ENCODE results near the gene FAM120B.

Gene FAM120B

DNA sequence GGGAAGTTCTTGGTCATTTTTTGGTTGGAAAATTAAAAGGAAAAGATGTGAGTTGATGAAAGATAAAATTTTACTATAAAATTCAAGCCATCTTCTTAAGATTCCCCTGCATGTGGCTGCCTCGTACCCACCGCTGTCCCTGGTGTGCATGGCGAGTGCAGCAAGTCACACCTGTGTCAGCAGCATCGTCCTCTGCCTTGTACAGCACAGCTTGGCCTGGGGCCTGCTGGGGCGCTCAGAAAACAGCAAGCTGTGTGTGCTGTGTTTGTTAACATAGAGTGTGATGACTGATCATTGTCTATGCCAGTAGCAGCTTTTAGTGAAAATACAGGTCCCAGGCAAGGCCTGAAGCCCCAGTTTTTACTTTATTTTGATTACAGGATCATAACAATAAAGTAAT is 56.7 kb downstream of the FAM120B start:
- Histone ChIP-seq H3K27ac (ENCODE audit: low read length) (no peak overlapping the region), H4K20me1 (ENCODE audit: insufficient read depth, low read length) (no peaks in the 10 kb centered on the region), H3K27me3 (ENCODE audit: low read depth, low read length) (no peaks in the 10 kb centered on the region), H3K36me3 (replicated peaks; ENCODE audit: low read depth, low read length) (no peaks in the 10 kb centered on the region), H2AFZ (ENCODE audit: low read depth, low read length) (no peak overlapping the region), H3K79me2 (ENCODE audit: low read length) (no peaks in the 10 kb centered on the region), H3K4me3 (ENCODE audit: low read length) (no peak overlapping the region), H3K4me2 (ENCODE audit: low read length) (no peak overlapping the region), H3K9ac (ENCODE audit: low read length) (no peak overlapping the region), H3K9me3 (ENCODE audit: insufficient read depth, low read length) (no peaks in the 10 kb centered on the region), H3K4me1 (ENCODE audit: low read length) (no peaks in the 10 kb centered on the region)
- TF ChIP-seq, protein P1, sequence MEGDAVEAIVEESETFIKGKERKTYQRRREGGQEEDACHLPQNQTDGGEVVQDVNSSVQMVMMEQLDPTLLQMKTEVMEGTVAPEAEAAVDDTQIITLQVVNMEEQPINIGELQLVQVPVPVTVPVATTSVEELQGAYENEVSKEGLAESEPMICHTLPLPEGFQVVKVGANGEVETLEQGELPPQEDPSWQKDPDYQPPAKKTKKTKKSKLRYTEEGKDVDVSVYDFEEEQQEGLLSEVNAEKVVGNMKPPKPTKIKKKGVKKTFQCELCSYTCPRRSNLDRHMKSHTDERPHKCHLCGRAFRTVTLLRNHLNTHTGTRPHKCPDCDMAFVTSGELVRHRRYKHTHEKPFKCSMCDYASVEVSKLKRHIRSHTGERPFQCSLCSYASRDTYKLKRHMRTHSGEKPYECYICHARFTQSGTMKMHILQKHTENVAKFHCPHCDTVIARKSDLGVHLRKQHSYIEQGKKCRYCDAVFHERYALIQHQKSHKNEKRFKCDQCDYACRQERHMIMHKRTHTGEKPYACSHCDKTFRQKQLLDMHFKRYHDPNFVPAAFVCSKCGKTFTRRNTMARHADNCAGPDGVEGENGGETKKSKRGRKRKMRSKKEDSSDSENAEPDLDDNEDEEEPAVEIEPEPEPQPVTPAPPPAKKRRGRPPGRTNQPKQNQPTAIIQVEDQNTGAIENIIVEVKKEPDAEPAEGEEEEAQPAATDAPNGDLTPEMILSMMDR (IDR thresholded peaks at IDR 0.05; ENCODE audit: low read depth, low read length), result no peak
- no peak for TF ChIP-seq EZH2phosphoT487 (IDR thresholded peaks at IDR 0.05; ENCODE audit: low read depth)

DNA sequence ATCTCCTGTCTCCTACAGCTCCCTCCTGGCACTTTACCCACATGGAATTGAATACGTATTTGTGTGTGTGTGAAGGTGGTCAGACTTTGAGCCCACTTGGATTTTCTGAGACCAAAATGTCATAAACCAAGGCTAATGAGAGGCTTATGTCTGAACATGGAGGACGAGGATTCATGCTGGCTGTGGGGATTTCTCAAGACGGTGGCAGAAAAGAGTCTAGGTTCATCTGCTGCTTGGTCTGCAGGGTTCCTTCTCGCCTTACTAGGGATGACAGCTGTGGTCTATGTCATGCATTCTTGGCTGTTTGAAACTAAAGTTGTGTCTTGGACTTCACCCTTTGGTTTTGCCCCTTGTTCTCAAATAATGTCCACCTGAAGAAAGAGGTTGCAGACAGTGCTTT is 58.6 kb downstream of the FAM120B start:
- H3K36me3 ChIP-seq (replicated peaks; ENCODE audit: low read depth, low read length), result no peaks in the 10 kb centered on the region
- TF ChIP-seq, protein P1 (IDR thresholded peaks at IDR 0.05; ENCODE audit: low read depth, low read length), result no peak
- TF ChIP-seq EZH2phosphoT487 (IDR thresholded peaks at IDR 0.05; ENCODE audit: low read depth), result no peak
- no peak overlapping the region for H3K4me3 ChIP-seq (ENCODE audit: low read length)
- H4K20me1 ChIP-seq (ENCODE audit: insufficient read depth, low read length), result peaks cover 2% of the 10 kb centered on the region; the same call in 1 of the 2 replicates
- no peak overlapping the region for H3K27ac ChIP-seq (ENCODE audit: low read length)
- H3K79me2 ChIP-seq (ENCODE audit: low read length), result no peaks in the 10 kb centered on the region
- H2AFZ ChIP-seq (ENCODE audit: low read depth, low read length), result no peak overlapping the region
- no peak overlapping the region for H3K9ac ChIP-seq (ENCODE audit: low read length)
- no peaks in the 10 kb centered on the region for H3K27me3 ChIP-seq (ENCODE audit: low read depth, low read length)
- H3K4me2 ChIP-seq (ENCODE audit: low read length), result no peak overlapping the region
- H3K9me3 ChIP-seq (ENCODE audit: insufficient read depth, low read length), result no peaks in the 10 kb centered on the region
- H3K4me1 ChIP-seq (ENCODE audit: low read length), result peaks cover 3% of the 10 kb centered on the region

DNA sequence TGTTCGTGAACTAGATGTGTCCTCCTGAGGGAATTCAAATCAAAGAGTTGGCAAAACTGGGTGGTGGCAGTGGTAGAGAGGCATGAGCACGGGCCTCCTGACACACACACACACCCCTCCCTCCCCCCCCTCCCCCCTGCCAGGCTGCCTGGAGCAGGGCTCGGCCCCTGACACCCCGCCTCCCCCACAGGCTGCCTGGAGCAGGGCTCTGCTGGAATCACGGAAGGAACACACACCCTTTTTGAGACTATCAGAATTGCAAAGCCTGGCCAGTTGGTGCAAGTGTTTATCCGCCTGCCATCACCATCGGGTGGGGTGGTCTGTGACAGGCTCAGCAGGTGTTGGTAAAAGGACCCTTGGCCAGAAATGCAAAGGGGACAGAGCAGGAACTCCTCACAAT is 59.0 kb downstream of the FAM120B start:
- no peaks in the 10 kb centered on the region for H3K9me3 ChIP-seq (ENCODE audit: insufficient read depth, low read length)
- no peak overlapping the region for H2AFZ ChIP-seq (ENCODE audit: low read depth, low read length)
- H3K9ac ChIP-seq (ENCODE audit: low read length), result no peak overlapping the region
- H3K36me3 ChIP-seq (replicated peaks; ENCODE audit: low read depth, low read length), result no peaks in the 10 kb centered on the region
- TF ChIP-seq, protein P1 (IDR thresholded peaks at IDR 0.05; ENCODE audit: low read depth, low read length), result no peak
- no peak for TF ChIP-seq EZH2phosphoT487 (IDR thresholded peaks at IDR 0.05; ENCODE audit: low read depth)
- H3K4me1 ChIP-seq (ENCODE audit: low read length), result peaks cover 7% of the 10 kb centered on the region
- H3K4me3 ChIP-seq (ENCODE audit: low read length), result no peak overlapping the region
- no peaks in the 10 kb centered on the region for H3K79me2 ChIP-seq (ENCODE audit: low read length)
- H4K20me1 ChIP-seq (ENCODE audit: insufficient read depth, low read length), result peaks cover 3% of the 10 kb centered on the region; the same call in 1 of the 2 replicates
- H3K4me2 ChIP-seq (ENCODE audit: low read length), result no peak overlapping the region
- H3K27me3 ChIP-seq (ENCODE audit: low read depth, low read length), result no peaks in the 10 kb centered on the region
- H3K27ac ChIP-seq (ENCODE audit: low read length), result no peak overlapping the region

DNA sequence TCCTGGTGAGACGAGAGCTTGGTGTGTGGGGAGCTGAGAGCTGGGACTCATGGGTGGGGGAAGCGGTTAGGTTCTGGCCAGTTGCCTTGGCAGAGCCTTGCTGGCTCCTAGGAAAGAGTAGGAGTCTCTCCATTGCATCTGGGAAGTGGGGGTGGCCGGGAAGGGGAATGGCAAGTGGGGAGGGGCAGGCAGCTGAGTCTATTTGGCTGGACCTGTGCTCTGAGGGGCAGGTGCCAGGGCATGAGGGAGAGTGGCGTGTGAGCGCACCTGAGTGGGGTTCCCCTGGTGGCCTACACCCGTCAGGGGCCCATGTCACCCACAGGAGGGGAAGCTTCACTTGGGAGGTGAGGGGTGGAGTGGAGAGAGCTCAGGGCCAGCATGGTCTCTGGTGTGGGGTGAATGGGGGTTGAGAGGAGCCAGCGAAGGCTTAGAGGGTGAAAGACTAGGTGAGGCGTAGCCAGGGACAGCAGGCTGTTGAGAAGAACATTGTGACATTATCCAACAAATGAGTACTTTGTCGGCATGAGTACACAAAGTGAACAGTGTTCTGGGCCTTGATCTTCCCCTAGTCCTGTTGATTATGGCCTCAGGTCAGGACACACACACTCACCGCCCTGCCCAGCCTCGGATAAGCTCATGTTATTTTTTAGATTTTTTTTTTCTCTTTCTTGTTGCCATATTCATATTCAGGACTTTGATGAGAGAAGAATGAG is 59.8 kb downstream of the FAM120B start:
- H3K4me2 ChIP-seq (ENCODE audit: low read length), result no peak overlapping the region
- no peak overlapping the region for H3K4me3 ChIP-seq (ENCODE audit: low read length)
- no peaks in the 10 kb centered on the region for H3K79me2 ChIP-seq (ENCODE audit: low read length)
- no peak overlapping the region for H3K27ac ChIP-seq (ENCODE audit: low read length)
- no peaks in the 10 kb centered on the region for H3K9me3 ChIP-seq (ENCODE audit: insufficient read depth, low read length)
- H3K9ac ChIP-seq (ENCODE audit: low read length), result no peak overlapping the region
- no peaks in the 10 kb centered on the region for H3K27me3 ChIP-seq (ENCODE audit: low read depth, low read length)
- H4K20me1 ChIP-seq (ENCODE audit: insufficient read depth, low read length), result peaks cover 3% of the 10 kb centered on the region; the same call in 1 of the 2 replicates
- H3K4me1 ChIP-seq (ENCODE audit: low read length), result peaks cover 13% of the 10 kb centered on the region
- no peaks in the 10 kb centered on the region for H3K36me3 ChIP-seq (replicated peaks; ENCODE audit: low read depth, low read length)
- H2AFZ ChIP-seq (ENCODE audit: low read depth, low read length), result no peak overlapping the region
- no peak for TF ChIP-seq EZH2phosphoT487 (IDR thresholded peaks at IDR 0.05; ENCODE audit: low read depth)
- TF ChIP-seq, protein P1 (IDR thresholded peaks at IDR 0.05; ENCODE audit: low read depth, low read length), result no peak
